ENCODE measurements around the gene ST14.
"Not testable (repeated sequence)": the region's sequence is repeated elsewhere in the genome, so short reads cannot be mapped to it uniquely, and the experiment has no call there.

ST14 gene

GRCh38 chr11:130163346-130164220 is 4.0 kb downstream of the ST14 start:
- DNase-seq (ENCODE audit: low read depth in 1 of 2, low spot score in 1 of 2): no peak

- no peak for DNase-seq (ENCODE audit: low read depth in 1 of 2, low spot score in 1 of 2)
These were observed 4.6 kb downstream of the ST14 start for GRCh38 chr11:130164221-130164570.

GRCh38 chr11:130165601-130166456 is 6.2 kb downstream of the ST14 start:
- no peak for DNase-seq (ENCODE audit: low read depth in 1 of 2, low spot score in 1 of 2)

DNA sequence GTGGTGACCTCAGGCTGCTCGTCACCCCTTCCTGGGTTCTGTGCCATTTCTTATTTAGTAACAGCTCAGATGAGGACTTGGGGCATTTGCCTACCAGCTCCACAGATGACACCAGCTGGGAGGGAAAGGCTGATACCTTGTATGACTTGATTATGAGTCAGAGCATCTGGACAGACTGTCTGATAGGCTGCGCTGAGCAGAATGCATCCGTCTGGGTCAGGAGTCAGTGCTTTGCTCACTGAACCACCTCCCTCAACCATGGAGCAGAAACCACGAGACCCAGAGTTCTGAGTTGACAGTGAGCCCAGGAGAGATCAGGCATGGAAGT is 6.8 kb downstream of the ST14 start:
- DNase-seq (ENCODE audit: low read depth in 1 of 2, low spot score in 1 of 2): no peak

DNA sequence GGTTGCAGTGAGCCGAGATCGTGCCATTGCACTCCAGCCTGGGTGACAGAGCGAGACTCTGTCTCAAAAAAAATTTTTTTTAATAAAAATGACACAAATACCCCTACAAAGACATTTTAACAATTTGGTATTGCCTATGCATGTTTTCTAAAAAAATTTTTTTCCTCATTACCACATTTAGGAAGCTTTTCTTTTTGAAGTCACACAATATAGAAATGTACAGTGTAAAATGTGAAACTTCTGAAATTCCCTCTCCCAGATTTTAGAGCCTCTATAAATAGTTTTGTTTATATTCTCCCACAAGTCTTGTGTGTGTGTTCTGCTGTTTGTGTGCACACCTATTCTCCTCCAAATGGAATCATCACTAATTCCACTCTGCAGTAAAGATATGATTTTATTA is 7.6 kb downstream of the ST14 start:
- no peak for DNase-seq (ENCODE audit: low read depth in 1 of 2, low spot score in 1 of 2)

DNA sequence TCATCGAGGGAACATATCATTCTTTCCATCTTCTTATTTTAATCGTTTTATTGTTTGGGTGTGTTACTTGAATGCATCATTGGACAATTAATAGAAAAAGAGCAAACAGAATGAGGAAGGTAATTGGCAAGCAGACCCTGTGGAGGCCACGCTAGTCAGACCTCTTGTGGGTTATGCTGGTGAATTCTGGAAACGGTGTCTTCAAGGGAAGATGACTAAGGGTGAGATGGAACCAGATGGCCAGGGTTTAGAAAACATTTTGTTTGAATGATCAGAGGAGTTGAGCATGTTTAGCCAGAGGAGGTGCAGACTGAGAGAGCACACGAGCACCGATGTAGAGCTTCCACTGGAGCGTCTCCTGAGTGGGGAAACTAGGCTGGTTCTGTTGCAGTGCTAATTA is 8.5 kb downstream of the ST14 start:
- DNase-seq (ENCODE audit: low read depth in 1 of 2, low spot score in 1 of 2): no peak

DNA sequence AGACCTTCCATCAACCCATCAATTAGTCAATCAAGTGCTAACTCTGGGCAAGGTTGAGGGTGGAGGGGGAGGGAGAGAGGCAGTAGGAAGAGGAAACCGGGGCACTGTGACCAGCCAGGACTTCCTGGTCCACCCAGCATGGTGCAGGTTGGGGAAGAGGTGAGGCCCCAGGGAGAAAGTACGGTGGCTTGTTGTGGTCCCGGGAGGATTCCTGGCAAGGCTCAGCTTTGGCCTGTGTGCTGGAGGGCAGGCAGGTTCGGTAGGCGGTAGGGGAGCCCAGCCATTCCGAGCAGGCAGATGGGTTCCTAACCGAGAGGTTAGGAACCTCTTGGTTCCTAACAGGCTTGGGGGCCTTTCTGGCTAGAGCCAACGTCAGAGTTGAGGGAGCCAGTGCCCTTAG is 10.8 kb downstream of the ST14 start:
- no peak for DNase-seq (ENCODE audit: low read depth in 1 of 2, low spot score in 1 of 2)

GRCh38 chr11:130171534-130171933 is 12.0 kb downstream of the ST14 start:
- DNase-seq (ENCODE audit: low read depth in 1 of 2, low spot score in 1 of 2): no peak

GRCh38 chr11:130172001-130172400 is 12.4 kb downstream of the ST14 start:
- DNase-seq (ENCODE audit: low read depth in 1 of 2, low spot score in 1 of 2): not testable (repeated sequence)

DNA sequence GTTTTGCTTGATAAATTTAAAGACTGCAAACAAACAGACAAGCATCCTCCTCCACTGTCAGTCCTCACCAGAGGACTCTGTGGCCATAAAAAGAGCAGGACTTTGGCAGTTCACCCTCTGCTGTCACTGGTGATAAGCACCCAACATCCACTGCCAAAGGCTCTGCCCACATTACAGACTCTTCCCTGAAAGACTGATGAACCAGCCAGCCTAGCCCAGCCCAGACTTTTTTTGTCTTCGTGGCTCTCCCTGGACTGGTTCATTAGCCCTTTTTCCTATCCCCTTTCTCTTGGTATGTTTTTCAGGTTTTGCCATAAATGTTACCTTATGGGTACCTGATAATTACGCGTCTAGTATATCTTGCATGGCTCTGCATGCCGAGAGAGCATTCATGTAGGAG is 15.1 kb downstream of the ST14 start:
- DNase-seq (ENCODE audit: low read depth in 1 of 2, low spot score in 1 of 2): no peak

GRCh38 chr11:130175898-130176297 is 16.3 kb downstream of the ST14 start:
- DNase-seq (ENCODE audit: low read depth in 1 of 2, low spot score in 1 of 2): no peak

DNA sequence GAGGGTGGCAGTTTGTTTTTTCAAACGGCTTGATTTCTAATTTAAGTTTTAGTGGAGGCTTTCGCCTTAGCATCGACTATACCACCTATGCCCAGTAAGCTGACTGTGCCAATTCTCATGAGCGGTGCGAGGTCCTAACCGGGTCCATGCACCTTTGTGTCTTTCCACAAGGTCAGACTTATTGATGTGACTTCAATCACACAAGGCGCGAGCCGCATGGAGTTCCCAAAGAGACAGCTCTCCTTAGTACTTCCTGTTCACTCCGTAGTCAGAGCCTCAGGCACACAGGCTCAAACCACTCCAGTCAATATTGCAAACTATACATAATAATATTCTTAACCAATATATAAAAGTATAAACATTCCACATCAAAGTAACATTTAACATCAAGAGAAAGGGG is 18.2 kb downstream of the ST14 start:
- no peak for DNase-seq (ENCODE audit: low read depth in 1 of 2, low spot score in 1 of 2)

- no peak for DNase-seq (ENCODE audit: low read depth in 1 of 2, low spot score in 1 of 2)
These were observed 19.1 kb downstream of the ST14 start for GRCh38 chr11:130178441-130179339.

GRCh38 chr11:130179396-130180306 is 20.1 kb downstream of the ST14 start:
- DNase-seq (ENCODE audit: low read depth in 1 of 2, low spot score in 1 of 2): no peak

GRCh38 chr11:130180491-130180890 is 20.9 kb downstream of the ST14 start:
- DNase-seq (ENCODE audit: low read depth in 1 of 2, low spot score in 1 of 2): no peak

DNA sequence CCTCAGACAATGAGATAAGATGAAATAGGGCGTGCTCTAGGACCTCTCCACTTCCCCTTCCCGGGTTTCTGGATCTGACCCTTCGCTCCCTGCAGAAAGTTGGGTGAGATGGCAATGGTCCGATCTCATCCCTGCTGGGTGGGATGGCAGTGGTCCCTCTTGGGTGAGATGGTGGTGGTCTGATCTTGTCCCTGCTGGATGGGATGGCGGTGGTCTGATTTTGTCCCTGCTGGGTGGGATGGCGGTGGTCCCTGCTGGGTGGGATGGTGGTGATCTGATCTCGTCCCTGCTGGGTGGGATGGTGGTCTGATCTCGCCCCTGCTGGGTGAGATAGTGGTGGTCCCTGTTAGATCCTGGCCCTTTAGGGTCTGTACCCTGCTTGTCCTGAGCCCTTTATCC is 21.3 kb downstream of the ST14 start:
- no peak for DNase-seq (ENCODE audit: low read depth in 1 of 2, low spot score in 1 of 2)

DNA sequence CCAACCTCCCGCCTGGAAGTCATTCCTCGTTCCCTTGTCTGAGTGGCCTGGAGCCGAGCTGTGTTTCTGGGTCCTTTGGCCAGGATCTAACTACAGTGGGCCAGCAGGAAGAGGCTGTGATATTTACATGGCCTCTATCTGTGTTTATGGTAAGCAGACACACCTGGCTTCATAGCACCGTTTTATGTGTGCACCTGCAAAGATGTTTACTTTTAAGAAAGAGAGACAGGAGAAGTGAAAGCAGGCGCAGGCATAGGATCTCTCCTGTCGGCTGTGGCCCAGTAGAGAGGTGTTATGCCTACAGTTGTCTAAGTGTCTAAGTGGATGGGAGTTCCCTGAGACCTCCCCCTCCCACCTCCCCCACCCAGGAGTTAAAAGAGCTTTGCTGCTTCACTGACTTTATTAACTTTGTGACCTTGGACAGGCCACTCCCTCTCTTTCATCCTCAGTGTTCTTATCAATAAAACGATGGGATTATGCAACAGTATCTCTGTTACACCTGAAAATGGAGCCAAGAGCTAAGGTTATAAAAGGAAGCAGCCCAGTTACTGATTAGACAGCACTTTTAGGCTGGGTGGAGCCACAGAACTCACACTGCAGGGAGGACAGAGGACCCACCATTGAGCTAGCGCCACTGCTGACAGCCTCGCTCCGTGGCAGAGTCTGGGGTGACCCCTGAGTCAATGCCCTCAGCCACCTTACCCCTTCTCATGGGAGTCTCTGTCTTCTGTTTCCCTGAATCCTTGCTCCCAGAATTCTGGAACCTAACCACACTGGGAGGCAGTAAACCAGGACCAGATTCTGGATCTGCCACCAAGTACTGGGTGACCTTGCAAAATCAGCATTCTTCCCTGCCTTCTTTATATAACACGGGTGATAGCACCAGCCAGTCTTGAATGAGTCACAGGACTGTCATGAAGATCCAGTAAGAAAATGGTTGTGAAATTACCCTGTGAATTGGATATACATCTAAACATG is 22.0 kb downstream of the ST14 start:
- no peak for DNase-seq (ENCODE audit: low read depth in 1 of 2, low spot score in 1 of 2)

GRCh38 chr11:130183878-130184610 is 24.5 kb downstream of the ST14 start:
- no peak for DNase-seq (ENCODE audit: low read depth in 1 of 2, low spot score in 1 of 2)

- no peak for DNase-seq (ENCODE audit: low read depth in 1 of 2, low spot score in 1 of 2)
These were observed 27.5 kb downstream of the ST14 start for GRCh38 chr11:130187096-130187495.

All from activated CD4-positive, alpha-beta T cell treated with anti-CD3 and anti-CD28 coated beads, Interleukin-2, amount 50 U/mL, for 24 hours (primary cell).